Activated CD8-positive, alpha-beta T cell treated with anti-CD3 and anti-CD28 coated beads, Interleukin-2, amount 10 ng/mL, durations not matched to agents 7 days and 5 days (primary cell): Measurements from ENCODE around the gene IRF2BP1. TPM values are rescaled to one million over a fixed set of nuclear protein-coding genes. Genes with fewer than 3 reads are reported as not detected.

Experiments
- ATAC-seq: fragments of 150-1000 bp; cut with Tn5 transposase; one replicate; pipeline ENCODE4 v1.10.0; 2021; ENCODE audit warnings: moderate library complexity
- CTCF ChIA-PET: fragments of 350-600 bp; sonication (Branson Sonifier 250); formaldehyde crosslinking; loops from one replicate; lab custom pipeline; 2021; ENCODE audit warnings: antibody characterized with exemption; lab: Charles Lee
- POLR2A ChIA-PET: fragments of 350-600 bp; sonication (Branson Sonifier 250); formaldehyde crosslinking; loops from one replicate; lab custom pipeline; 2021; ENCODE audit warnings: antibody characterized with exemption; lab: Charles Lee
- DNase-seq: peaks from one replicate; pipeline ENCODE4 v3.0.0-alpha.2; 2020
- H3K27ac Mint-ChIP-seq: one replicate; pipeline ENCODE4 v1.8.0; 2021; ENCODE audit warnings: mild to moderate bottlenecking, mixed read lengths
- H3K27me3 Mint-ChIP-seq: one replicate; pipeline ENCODE4 v1.8.0; 2021; ENCODE audit warnings: low read depth, mixed read lengths
- H3K36me3 Mint-ChIP-seq: one replicate; pipeline ENCODE4 v1.8.0; 2021; ENCODE audit warnings: low read depth, mixed read lengths
- H3K4me1 Mint-ChIP-seq: one replicate; pipeline ENCODE4 v1.8.0; 2021; ENCODE audit warnings: low read depth, mixed read lengths
- H3K4me3 Mint-ChIP-seq: one replicate; pipeline ENCODE4 v1.8.0; 2021; ENCODE audit warnings: mild to moderate bottlenecking, mixed read lengths
- H3K9me3 Mint-ChIP-seq: one replicate; pipeline ENCODE4 v1.8.0; 2022; ENCODE audit warnings: mixed read lengths; ENCODE audit not compliant: insufficient read depth
- total RNA-seq, 2 experiments: library from RNA; stranded (reverse); gene quantifications; one replicate each; pipeline ENCODE4 v1.2.3, GENCODE V29; 2021

Gene IRF2BP1, protein sequence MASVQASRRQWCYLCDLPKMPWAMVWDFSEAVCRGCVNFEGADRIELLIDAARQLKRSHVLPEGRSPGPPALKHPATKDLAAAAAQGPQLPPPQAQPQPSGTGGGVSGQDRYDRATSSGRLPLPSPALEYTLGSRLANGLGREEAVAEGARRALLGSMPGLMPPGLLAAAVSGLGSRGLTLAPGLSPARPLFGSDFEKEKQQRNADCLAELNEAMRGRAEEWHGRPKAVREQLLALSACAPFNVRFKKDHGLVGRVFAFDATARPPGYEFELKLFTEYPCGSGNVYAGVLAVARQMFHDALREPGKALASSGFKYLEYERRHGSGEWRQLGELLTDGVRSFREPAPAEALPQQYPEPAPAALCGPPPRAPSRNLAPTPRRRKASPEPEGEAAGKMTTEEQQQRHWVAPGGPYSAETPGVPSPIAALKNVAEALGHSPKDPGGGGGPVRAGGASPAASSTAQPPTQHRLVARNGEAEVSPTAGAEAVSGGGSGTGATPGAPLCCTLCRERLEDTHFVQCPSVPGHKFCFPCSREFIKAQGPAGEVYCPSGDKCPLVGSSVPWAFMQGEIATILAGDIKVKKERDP
- total RNA-seq: 10 to 100 TPM; 18.0 to 19.1 TPM

DNA sequence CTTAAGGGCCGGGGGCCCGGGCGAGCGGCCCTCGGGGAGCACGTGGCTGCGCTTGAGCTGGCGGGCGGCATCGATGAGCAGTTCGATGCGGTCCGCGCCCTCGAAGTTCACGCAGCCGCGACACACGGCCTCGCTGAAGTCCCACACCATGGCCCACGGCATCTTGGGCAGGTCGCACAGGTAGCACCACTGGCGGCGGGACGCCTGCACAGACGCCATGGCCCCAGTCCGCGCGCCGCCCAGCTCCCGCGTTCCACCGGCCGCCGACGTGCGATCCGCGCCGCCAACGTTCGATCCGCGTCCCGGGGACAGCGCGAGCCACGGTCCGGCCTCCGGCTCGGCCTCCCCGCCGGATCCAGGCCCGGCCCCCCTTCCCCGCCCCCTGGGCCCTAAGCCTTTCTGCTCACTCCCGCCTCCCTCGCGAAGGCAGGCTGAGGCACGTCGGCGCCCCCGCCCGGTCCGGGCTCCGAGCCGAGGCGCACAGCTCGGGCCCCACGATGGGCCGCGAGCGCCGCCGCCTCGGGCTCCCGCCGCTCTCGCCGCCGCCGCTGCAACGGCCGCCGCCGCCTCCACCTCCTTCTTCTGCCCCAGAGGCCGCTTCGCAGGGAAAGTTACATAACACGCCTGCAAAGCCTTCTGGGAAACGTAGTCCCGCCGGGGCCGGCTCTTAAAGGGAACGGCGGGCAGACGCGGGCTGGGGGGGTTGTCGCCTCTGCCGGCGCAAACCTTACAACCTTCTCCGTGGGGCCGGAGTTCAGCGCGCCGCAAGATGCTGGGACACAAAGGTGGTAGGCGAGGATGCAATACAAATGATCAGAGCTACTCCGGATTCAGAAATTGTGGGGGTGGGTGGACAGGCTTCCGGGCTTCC is at the start of gene IRF2BP1:
TSS of gene IRF2BP1 (minus strand) at position 586 of the 871 bp plus-strand sequence. CDS start at position 219, 367 bp downstream.
- Mint-ChIP-seq H3K27ac (peak within 1 kb of the TSS; percentile 97), H3K27me3 (peaks cover 2% of the 10 kb centered on the region), H3K36me3 (peaks cover 2% of the 10 kb centered on the region), H3K9me3 (no peaks in the 10 kb centered on the region), H3K4me1 (peaks cover 35% of the 10 kb centered on the region), H3K4me3 (peak within 1 kb of the TSS; percentile 90)
- peak; percentile 74 for ATAC-seq
- peak; percentile 94 for DNase-seq
- CTCF ChIA-PET: interaction anchor here (0.8 to 3.8 kb wide), 10 partner anchors 16 to 380 kb away, joined by 3 to 29 read pairs (median 6); partner anchors contain the start of genes FOXA3, MYPOP, QPCTL and SIX5
- POLR2A ChIA-PET: interaction anchor here (0.6 to 2.1 kb wide), 9 partner anchors 10 to 66 kb away, joined by 3 to 12 read pairs (median 3); partner anchors contain the start of genes FOXA3, MYPOP and SYMPK

DNA sequence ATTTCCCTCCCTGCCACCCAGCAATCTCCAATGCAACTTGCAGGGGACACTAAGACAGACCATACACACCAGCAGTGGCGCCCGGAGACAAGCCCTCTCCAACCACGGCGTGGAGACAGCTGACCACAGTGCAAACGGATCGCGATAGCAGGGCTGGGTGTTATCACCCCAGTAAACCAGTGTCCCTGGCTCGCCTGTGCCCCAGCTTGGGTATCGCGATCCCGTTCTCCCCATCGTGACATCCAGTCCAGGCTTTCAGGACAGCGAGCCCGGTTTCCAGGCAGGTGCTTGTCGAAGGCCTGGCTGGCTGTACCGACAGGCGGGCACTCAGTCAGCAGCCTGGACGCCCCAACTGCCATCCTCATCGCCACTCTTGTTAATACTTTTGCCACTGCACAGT is 49.3 kb upstream of the IRF2BP1 start:
- Mint-ChIP-seq H3K9me3 (peaks cover 12% of the 10 kb centered on the region), H3K4me3 (no peak overlapping the region), H3K27ac (no peak overlapping the region), H3K27me3 (peaks cover 30% of the 10 kb centered on the region), H3K4me1 (peaks cover 15% of the 10 kb centered on the region), H3K36me3 (no peaks in the 10 kb centered on the region)
- DNase-seq (no peak), ATAC-seq (no peak)
- POLR2A ChIA-PET: no interaction called here
- CTCF ChIA-PET: no interaction called here

DNA sequence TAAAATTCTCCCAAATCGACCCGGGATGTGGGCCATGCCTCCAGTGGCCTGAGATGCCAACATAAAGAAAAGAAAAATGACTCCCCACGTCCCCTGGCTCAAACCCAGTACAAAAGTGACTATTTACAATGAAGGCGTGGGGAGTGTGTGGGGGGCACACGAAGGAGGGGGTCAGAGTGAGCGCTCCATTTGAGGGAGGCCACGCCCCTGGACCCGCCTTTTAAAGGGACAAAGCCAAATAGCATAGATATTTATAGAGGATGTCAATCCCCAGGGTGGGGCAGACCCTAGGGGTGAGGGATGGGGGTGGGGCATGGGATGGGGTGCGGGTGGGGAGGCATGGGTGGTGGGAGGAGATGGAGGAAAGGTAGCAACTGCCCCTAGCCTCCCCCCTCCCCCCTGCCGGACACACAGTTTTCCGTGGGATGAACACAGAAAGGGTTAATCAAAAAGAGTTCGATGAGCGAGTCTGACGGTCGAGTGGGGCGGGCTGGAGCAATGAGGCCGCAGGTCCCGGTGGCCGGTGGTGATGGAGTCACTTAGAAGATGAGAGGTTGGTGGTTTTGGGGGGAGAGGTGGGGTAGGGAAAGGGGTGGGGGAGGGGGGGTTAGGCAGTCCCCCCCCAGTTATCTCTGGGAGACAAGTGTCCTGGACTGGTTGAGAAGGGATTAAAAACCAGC is 48.8 kb upstream of the IRF2BP1 start:
- ChIA-PET CTCF (no interaction called here), POLR2A (no interaction called here)

DNA sequence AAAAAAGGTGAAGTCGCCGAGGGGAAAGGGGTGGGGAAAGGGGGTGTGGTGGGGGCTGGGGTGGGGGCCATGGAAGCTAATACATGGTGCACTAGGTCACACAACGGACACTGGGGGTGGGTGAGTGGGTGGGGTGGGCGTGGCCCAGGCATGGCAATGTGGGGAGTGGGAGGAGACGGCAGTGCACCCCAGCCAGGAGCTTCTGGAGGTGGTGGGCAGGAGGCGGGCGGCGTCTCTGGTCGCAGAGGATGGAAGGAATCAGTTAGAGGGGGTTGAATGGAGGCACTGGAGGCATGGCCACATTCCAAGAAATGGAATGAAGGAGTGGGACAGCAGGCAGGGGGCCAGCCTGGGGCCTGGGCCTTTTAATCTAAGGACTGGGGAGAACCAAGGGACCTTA is 47.8 kb upstream of the IRF2BP1 start:
- DNase-seq: no peak
- CTCF ChIA-PET: no interaction called here

More for the DNA sequence above, 48.8 kb upstream of the IRF2BP1 start:
- no peak for DNase-seq
- H3K27me3 Mint-ChIP-seq: peaks cover 31% of the 10 kb centered on the region
- peaks cover 12% of the 10 kb centered on the region for H3K9me3 Mint-ChIP-seq
- peaks cover 13% of the 10 kb centered on the region for H3K4me1 Mint-ChIP-seq
- no peak overlapping the region for H3K4me3 Mint-ChIP-seq
- no peaks in the 10 kb centered on the region for H3K36me3 Mint-ChIP-seq
- no peak for ATAC-seq
- H3K27ac Mint-ChIP-seq: no peak overlapping the region

DNA sequence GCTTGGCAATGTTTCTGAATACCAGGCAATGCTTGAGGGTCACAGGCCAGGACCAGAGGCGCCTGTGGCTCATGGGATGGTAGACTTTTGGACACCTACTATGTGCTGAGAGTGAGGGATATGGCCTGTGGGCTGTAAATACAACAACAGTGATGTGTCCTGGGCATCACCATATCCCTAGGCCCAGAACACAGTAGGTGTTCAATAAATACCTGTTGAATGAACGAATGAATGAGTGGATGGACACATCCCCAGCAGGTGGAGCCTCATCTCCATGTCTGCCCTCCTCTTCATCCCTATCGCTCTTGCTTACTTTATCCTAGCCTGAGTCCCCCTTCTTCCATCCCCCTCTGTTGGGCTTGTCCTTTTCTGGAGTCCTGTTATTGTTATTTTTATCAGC is 45.1 kb upstream of the IRF2BP1 start:
- ATAC-seq (no peak), DNase-seq (no peak)
- ChIA-PET CTCF (no interaction called here), POLR2A (no interaction called here)
- no peak overlapping the region for H3K27ac Mint-ChIP-seq
- H3K4me3 Mint-ChIP-seq: no peak overlapping the region
- H3K27me3 Mint-ChIP-seq: peaks cover 26% of the 10 kb centered on the region
- H3K4me1 Mint-ChIP-seq: peaks cover 14% of the 10 kb centered on the region
- no peaks in the 10 kb centered on the region for H3K9me3 Mint-ChIP-seq
- H3K36me3 Mint-ChIP-seq: peaks cover 2% of the 10 kb centered on the region

More for the DNA sequence above, 47.8 kb upstream of the IRF2BP1 start:
- H3K27ac Mint-ChIP-seq: no peak overlapping the region
- peaks cover 29% of the 10 kb centered on the region for H3K27me3 Mint-ChIP-seq
- H3K4me1 Mint-ChIP-seq: peaks cover 8% of the 10 kb centered on the region
- peaks cover 8% of the 10 kb centered on the region for H3K9me3 Mint-ChIP-seq
- ATAC-seq: no peak
- no peaks in the 10 kb centered on the region for H3K36me3 Mint-ChIP-seq
- no peak overlapping the region for H3K4me3 Mint-ChIP-seq
- POLR2A ChIA-PET: no interaction called here

DNA sequence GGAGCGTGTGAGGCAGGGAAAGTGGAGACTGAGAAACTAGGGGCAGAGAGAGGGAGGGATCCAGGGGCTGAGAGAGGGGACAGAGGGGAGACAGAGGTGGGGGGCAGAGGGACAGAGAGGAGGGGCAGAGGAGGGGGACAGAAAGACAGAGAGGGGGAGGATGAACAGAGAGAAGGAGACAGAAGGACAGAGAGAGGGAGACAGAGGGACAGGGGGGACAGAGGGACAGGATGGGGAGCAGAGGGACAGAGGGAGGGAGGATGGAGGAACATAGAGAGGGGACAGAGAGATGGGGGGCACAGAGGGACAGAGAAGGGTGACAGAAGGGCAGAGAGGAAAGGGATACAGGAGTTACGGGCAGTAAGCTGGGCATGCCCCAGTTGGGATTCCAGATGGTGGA is 43.3 kb upstream of the IRF2BP1 start:
- Mint-ChIP-seq H3K36me3 (peaks cover 2% of the 10 kb centered on the region), H3K27ac (no peak overlapping the region), H3K9me3 (no peaks in the 10 kb centered on the region), H3K4me3 (no peak overlapping the region), H3K4me1 (peaks cover 23% of the 10 kb centered on the region), H3K27me3 (peaks cover 24% of the 10 kb centered on the region)
- ATAC-seq: no peak
- DNase-seq: no peak
- CTCF ChIA-PET: no interaction called here
- POLR2A ChIA-PET: no interaction called here

DNA sequence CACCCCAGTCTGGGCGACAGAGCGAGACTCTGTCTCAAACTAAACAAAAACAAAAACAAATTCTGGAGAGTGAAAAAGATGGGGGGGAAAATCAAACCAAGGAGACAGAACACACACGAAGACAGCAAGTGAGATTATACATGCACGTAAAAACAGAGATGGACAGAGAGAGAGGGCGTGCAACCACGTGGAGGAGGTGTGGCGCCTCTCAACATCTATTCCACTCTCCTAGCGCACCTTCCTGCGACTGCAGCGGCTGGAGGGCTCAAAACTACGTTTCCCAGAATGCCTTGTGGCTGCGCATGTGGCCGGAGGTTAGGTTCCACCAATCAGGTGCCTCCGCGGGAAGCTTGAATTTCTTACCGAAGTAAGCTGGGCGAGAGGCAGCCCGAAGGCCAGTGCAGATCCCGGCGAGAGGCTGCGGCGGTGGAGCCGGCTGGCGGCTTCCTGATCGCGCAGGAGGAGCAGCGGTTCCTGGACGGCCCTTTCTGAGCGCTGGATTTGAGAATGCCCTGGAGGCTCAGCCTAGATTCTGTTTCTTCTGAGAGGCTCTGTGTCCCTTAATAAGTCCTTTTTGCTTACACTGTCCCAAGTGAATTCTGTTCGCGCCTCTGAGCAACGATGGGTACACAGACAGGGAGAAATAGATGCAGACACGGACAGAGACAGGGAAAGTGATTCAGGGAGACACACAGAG is 41.8 kb upstream of the IRF2BP1 start:
- DNase-seq (peak; percentile 96), ATAC-seq (peak; percentile 99)
- H3K4me3 Mint-ChIP-seq: peak overlapping the region; percentile 77
- peaks cover 2% of the 10 kb centered on the region for H3K36me3 Mint-ChIP-seq
- ChIA-PET POLR2A (interaction anchor here (0.7 kb wide), 1 partner anchor 21 kb away, joined by 3 read pairs; no protein-coding TSS in a partner anchor), CTCF (interaction anchor here (0.5 to 1.5 kb wide), 7 partner anchors 9 to 868 kb away, joined by 3 to 4 read pairs (median 3); partner anchors contain the start of genes CCDC61, SIX5 and SYMPK)
- no peaks in the 10 kb centered on the region for H3K9me3 Mint-ChIP-seq
- peaks cover 21% of the 10 kb centered on the region for H3K27me3 Mint-ChIP-seq
- H3K4me1 Mint-ChIP-seq: peaks cover 23% of the 10 kb centered on the region
- peak overlapping the region; percentile 81 for H3K27ac Mint-ChIP-seq

DNA sequence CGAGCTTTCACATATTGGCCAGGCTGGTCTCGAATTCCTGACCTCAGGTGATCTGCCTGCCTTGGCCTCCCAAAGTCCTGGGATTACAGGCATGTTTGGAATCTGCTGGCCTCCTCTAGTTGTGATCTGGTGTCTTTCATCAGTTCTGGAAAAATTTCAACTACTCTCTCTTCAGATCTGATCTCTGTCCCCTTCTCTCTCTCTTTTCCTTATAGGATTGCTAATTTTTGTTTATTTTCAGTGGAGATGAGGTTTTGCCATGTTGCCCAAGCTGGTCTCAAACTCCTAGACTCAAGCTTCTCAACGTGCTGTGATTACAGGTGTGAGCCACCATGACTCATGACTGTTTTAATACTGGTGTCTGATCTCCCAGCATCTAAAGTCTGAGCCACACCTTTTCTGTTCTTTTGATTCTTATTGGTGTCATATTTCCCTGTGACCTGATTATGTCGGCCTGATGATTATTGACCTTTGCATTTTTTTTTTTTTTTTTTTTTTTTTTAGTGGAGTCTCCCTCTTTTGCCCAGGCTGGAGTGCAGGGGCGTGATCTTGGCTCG is 39.0 kb upstream of the IRF2BP1 start:
- ChIA-PET POLR2A (no interaction called here), CTCF (no interaction called here)
- H3K36me3 Mint-ChIP-seq: peaks cover 2% of the 10 kb centered on the region
- peaks cover 37% of the 10 kb centered on the region for H3K4me1 Mint-ChIP-seq
- H3K9me3 Mint-ChIP-seq: no peaks in the 10 kb centered on the region
- no peak for ATAC-seq
- H3K27ac Mint-ChIP-seq: peak overlapping the region; percentile 11
- DNase-seq: no peak
- peaks cover 11% of the 10 kb centered on the region for H3K27me3 Mint-ChIP-seq
- H3K4me3 Mint-ChIP-seq: no peak overlapping the region

DNA sequence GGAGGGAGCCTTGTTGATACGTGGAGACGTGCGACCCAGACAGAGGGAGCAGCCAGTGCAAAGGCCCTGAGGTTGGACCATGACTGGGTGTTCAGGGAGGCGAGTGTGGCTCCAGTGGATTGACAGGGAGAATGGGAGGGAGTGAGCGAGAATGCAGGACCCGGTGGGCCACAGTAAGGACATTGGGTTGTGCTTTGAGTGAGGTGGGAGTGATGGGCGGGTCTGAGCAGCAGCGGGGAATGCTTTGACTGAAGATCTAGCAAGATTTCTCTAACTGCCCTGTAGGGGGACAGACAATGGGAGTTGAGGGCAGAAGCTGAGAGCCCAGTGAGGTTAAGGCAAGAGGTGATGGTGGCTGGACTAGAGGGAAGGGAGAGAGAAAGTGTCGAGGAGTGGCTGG is 36.3 kb upstream of the IRF2BP1 start:
- H3K4me1 Mint-ChIP-seq: peaks cover 49% of the 10 kb centered on the region
- no peak overlapping the region for H3K4me3 Mint-ChIP-seq
- H3K9me3 Mint-ChIP-seq: no peaks in the 10 kb centered on the region
- no peak overlapping the region for H3K27ac Mint-ChIP-seq
- H3K36me3 Mint-ChIP-seq: no peaks in the 10 kb centered on the region
- CTCF ChIA-PET: interaction anchor here (1.0 to 1.2 kb wide), 2 partner anchors 20 to 153 kb away, joined by 3 read pairs; partner anchors contain the start of genes MYPOP and SIX5
- peaks cover 4% of the 10 kb centered on the region for H3K27me3 Mint-ChIP-seq
- ATAC-seq (no peak), DNase-seq (peak; percentile 31)
- POLR2A ChIA-PET: no interaction called here

DNA sequence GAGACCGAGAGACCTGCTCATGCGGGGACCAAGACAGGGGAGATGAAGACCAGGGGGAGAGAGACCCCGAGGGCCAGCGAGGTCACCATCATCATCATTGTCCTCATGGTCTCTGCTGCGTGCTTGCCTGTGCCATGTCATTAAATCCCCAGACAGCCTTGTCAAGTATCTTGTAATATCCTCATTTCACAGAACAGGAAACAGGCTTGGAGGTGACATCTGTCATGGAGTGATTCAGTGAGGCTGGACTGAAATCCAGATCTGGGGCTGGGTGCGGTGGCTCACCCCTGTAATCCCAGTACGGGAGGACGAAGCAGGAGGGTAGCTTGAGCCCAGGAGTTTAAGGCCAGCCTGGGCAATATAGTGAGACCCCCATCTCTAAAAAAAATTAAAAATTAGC is 34.5 kb upstream of the IRF2BP1 start:
- Mint-ChIP-seq H3K9me3 (peaks cover 3% of the 10 kb centered on the region), H3K27me3 (peaks cover 9% of the 10 kb centered on the region), H3K4me1 (peaks cover 51% of the 10 kb centered on the region), H3K36me3 (no peaks in the 10 kb centered on the region), H3K4me3 (no peak overlapping the region), H3K27ac (peak overlapping the region; percentile 58)
- ChIA-PET POLR2A (no interaction called here), CTCF (no interaction called here)
- peak; percentile 32 for DNase-seq
- ATAC-seq: peak; percentile 10
